ENCODE results near the gene TMEM175. TPM values are rescaled to one million over a fixed set of nuclear protein-coding genes. Genes with fewer than 3 reads are reported as not detected.

The TMEM175 gene
- total and polyA plus RNA-seq, 2 of the 4 experiments (the other 2 are of a cell fraction) = 7.7 to 41.9 TPM

DNA sequence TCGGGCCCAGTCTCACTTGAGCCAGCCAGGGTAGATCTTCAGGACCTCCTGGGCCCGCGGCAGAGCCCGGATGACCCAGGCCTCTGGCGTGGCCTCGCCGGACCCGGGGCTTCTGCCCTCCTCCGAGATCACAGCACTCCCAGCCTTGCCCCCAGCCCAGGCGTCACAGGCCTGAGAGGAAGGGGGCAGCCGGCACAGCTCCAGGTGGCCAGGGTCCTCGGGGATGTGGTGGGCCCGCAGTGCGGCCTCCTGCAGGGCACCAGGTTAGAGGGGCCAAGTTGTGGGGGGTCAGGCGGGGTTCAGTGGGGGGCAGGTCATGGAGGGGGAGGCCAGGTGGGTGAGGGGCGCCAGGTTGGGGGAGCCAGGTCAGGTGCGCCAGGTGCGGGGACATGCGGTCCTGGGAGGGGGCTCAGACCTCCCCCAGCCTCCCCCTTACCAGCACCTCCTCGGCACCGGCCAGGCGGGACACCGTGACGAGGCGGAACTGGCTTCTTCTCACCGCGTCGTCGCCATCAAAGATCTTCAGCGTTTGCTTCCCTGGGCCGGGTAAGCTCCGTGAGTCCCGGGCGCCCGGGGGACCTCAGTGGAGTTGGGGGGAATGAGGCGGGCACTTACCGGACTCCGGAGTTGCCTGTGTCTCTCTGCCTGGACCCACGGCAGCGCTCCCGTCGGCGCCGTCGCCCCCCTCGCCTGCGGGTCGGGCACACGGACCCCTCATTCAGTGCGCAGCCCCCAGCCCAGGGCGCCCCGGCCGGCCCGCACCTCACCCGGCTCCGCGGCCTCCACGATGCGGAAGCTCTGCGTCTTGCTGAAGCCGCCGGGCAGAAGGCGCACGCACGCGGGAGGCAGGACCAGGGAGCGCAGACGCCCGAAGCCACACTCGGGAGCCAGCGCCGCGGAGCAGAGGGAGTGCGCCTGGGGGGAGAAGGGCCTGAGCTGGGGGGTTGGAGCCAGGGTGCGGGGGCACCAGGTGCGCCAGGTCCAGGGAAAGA, 35.1 kb downstream of the TMEM175 start (continued):
- no peak for TF ChIP-seq MAZ (IDR thresholded peaks at IDR 0.05; ENCODE audit: borderline replicate concordance, low read depth, low read length)

DNA sequence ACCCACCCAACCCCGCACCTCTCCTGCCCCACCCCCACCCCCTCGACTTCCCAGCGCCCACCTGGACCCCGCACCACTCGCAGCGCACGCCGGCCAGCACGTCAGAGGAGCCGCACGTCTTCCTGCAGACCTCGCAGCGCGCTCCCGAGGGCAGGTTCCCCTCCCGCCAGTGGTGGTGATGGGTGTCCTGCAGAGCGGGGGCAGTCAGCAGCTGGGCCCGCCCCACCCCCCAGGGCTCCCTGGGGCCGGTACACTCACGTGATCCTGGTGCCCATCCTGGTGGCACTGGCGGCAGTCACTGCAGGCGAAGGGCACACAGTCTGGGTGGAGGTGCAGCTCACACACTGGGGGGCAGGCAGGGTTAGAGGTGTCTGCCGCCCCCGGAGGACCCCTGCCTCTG, 36.0 kb downstream of the TMEM175 start:
- Histone ChIP-seq H3K23ac (ENCODE audit: low read depth, low read length) (no peak overlapping the region), H3K9me3 (ENCODE audit: control insufficient read depth, insufficient read depth, low read length) (no peaks in the 10 kb centered on the region), H2BK15ac (ENCODE audit: low read depth, low read length) (no peak overlapping the region), H3K79me1 (ENCODE audit: low read depth in 1 of 2, low read length in 2 of 2) (peaks cover 13 to 24% of the 10 kb centered on the region in 2 experiments; a peak in 3 of 4 replicates), H3K4me2 (ENCODE audit: low read depth, low read length) (no peak overlapping the region), H3K4me3 (ENCODE audit: insufficient read depth, low read depth, low read length) (no peak overlapping the region), H3K4ac (ENCODE audit: low read depth, low read length) (no peak overlapping the region), H2AK5ac (ENCODE audit: low read depth, low read length) (no peak overlapping the region), H2BK20ac (ENCODE audit: low read depth, low read length) (no peak overlapping the region), H2BK5ac (ENCODE audit: low read depth, low read length, poor library complexity, severe bottlenecking) (no peak overlapping the region), H3K27me3 (ENCODE audit: control insufficient read depth, insufficient read depth, low read length) (no peaks in the 10 kb centered on the region), H2AFZ (replicated peaks; ENCODE audit: low read length, poor library complexity) (no peak overlapping the region), H2AK9ac (replicated peaks; ENCODE audit: low read depth, low read length, poor library complexity) (no peak overlapping the region), H3K36me3 (ENCODE audit: control insufficient read depth, insufficient read depth, low read length) (peaks cover 33% of the 10 kb centered on the region; the same call in 1 of the 2 replicates), H2BK120ac (ENCODE audit: low read depth, low read length) (no peak overlapping the region), H4K20me1 (ENCODE audit: insufficient read depth, low read length) (peaks cover 32% of the 10 kb centered on the region), H3K14ac (replicated peaks; ENCODE audit: low read depth, low read length) (no peak overlapping the region), H4K8ac (ENCODE audit: low read depth in 2 of 2, low read length in 2 of 2) (no peak overlapping the region), H3K18ac (ENCODE audit: low read depth, low read length) (no peak overlapping the region), H3K27ac (ENCODE audit: insufficient read depth, low read length) (no peak overlapping the region), H4K5ac (ENCODE audit: low read depth, low read length) (no peak overlapping the region), H3K9ac (ENCODE audit: low read depth, low read length) (no peak overlapping the region), H3K4me1 (ENCODE audit: control insufficient read depth, insufficient read depth, low read length) (peaks cover 4% of the 10 kb centered on the region; the same call in 1 of the 2 replicates), H3K56ac (ENCODE audit: extremely low read depth, insufficient read depth, low read length) (no peak overlapping the region), H4K91ac (ENCODE audit: insufficient read depth, low read depth, low read length) (no peak overlapping the region), H3K9me1 (ENCODE audit: insufficient read depth, low read length) (no peaks in the 10 kb centered on the region; the same call in 1 of the 2 replicates)
- ChIA-PET CTCF (no interaction called here), POLR2A (ENCODE audit: unreplicated experiment) (no interaction called here)
- dilution Hi-C loops (cut with HindIII; ENCODE audit: low sequenced_read_pairs, unreplicated experiment) = no loop called here
- in situ Hi-C loops (cut with MboI; ENCODE audit: low sequenced_read_pairs) = no loop called here
- intact Hi-C loops (cut with micrococcal nuclease) = no loop called here
- no CpG with 5 or more reads among the region's 24 CpGs for WGBS, 2 experiments (ENCODE audit: extremely low coverage in 2 of 2, insufficient read length in 1 of 2)
- ATAC-seq (ENCODE audit: low read depth) (no peak), DNase-seq (no peak)
- BruUV-seq (replicated peaks) = no TSS peak
- no peak for TF ChIP-seq CHD1 (IDR thresholded peaks at IDR 0.05; ENCODE audit: low read depth, low read length)
- no peak for TF ChIP-seq MAZ (IDR thresholded peaks at IDR 0.05; ENCODE audit: borderline replicate concordance, low read depth, low read length)
- no peak for TF ChIP-seq RCOR1 (IDR thresholded peaks at IDR 0.05; ENCODE audit: insufficient replicate concordance, low read length)
- no peak for TF ChIP-seq FOS (IDR thresholded peaks at IDR 0.05; ENCODE audit: low read depth, low read length)
- no peak for TF ChIP-seq MXI1 (IDR thresholded peaks at IDR 0.05; ENCODE audit: borderline replicate concordance, low read depth, low read length)
- TF ChIP-seq, protein P1, sequence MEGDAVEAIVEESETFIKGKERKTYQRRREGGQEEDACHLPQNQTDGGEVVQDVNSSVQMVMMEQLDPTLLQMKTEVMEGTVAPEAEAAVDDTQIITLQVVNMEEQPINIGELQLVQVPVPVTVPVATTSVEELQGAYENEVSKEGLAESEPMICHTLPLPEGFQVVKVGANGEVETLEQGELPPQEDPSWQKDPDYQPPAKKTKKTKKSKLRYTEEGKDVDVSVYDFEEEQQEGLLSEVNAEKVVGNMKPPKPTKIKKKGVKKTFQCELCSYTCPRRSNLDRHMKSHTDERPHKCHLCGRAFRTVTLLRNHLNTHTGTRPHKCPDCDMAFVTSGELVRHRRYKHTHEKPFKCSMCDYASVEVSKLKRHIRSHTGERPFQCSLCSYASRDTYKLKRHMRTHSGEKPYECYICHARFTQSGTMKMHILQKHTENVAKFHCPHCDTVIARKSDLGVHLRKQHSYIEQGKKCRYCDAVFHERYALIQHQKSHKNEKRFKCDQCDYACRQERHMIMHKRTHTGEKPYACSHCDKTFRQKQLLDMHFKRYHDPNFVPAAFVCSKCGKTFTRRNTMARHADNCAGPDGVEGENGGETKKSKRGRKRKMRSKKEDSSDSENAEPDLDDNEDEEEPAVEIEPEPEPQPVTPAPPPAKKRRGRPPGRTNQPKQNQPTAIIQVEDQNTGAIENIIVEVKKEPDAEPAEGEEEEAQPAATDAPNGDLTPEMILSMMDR (conservative IDR thresholded peaks at IDR 0.05; ENCODE audit: low read depth, low read length) = no peak
- TF ChIP-seq, protein P2, sequence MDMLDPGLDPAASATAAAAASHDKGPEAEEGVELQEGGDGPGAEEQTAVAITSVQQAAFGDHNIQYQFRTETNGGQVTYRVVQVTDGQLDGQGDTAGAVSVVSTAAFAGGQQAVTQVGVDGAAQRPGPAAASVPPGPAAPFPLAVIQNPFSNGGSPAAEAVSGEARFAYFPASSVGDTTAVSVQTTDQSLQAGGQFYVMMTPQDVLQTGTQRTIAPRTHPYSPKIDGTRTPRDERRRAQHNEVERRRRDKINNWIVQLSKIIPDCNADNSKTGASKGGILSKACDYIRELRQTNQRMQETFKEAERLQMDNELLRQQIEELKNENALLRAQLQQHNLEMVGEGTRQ (IDR thresholded peaks at IDR 0.05; ENCODE audit: low read depth, low read length) = no peak
- TF ChIP-seq POLR2A (IDR thresholded peaks at IDR 0.05; ENCODE audit: low read depth, low read length) = no peak
- no peak for TF ChIP-seq RFX5 (IDR thresholded peaks at IDR 0.05; ENCODE audit: low read depth, low read length)
- no peak for TF ChIP-seq NFE2L2 (IDR thresholded peaks at IDR 0.05; ENCODE audit: low read depth, low read length)
- TF ChIP-seq MAFK (IDR thresholded peaks at IDR 0.05; ENCODE audit: low read depth, low read length) = no peak
- no peak for TF ChIP-seq CEBPB (IDR thresholded peaks at IDR 0.05; ENCODE audit: low read depth, low read length)
